IMR-90 (cell line): ENCODE measurements around the gene NYAP1.

Experiments
- BHLHE40 ChIP-seq: fragments of 150-350 bp; IDR thresholded peaks from 2 replicates; pipeline ENCODE4 v1.6.1; 2016; ENCODE audit warnings: mild to moderate bottlenecking, low read depth, low read length
- CEBPB ChIP-seq: IDR thresholded peaks from 2 replicates; pipeline ENCODE4 v1.6.1; 2012; ENCODE audit warnings: low read depth, low read length, improper control_type of control experiment
- CTCF ChIP-seq: conservative IDR thresholded peaks from 2 replicates; pipeline ENCODE4 v1.5.1; 2012; ENCODE audit warnings: mild to moderate bottlenecking, low read depth, low read length, improper control_type of control experiment
- ELK1 ChIP-seq: fragments of 150-350 bp; IDR thresholded peaks from 2 replicates; pipeline ENCODE4 v1.6.1; 2016; ENCODE audit warnings: low read depth, mild to moderate bottlenecking, low read length, moderate library complexity, borderline replicate concordance
- FOS ChIP-seq: fragments of 150-350 bp; IDR thresholded peaks from 2 replicates; pipeline ENCODE4 v1.6.1; 2016; ENCODE audit warnings: low read depth, low read length
- MAFK ChIP-seq: IDR thresholded peaks from 2 replicates; pipeline ENCODE4 v1.6.1; 2012; ENCODE audit warnings: low read depth, low read length, improper control_type of control experiment
- MAZ ChIP-seq: IDR thresholded peaks from 2 replicates; pipeline ENCODE4 v1.6.1; 2012; ENCODE audit warnings: low read depth, mild to moderate bottlenecking, low read length, improper control_type of control experiment, moderate library complexity, borderline replicate concordance
- MXI1 ChIP-seq: IDR thresholded peaks from 2 replicates; pipeline ENCODE4 v1.6.1; 2012; ENCODE audit warnings: low read depth, mild to moderate bottlenecking, low read length, moderate library complexity, borderline replicate concordance
- NFE2L2 ChIP-seq: fragments of 150-350 bp; IDR thresholded peaks from 2 replicates; pipeline ENCODE4 v1.6.1; 2016; ENCODE audit warnings: low read depth, mild to moderate bottlenecking, low read length
- POLR2A ChIP-seq: IDR thresholded peaks from 2 replicates; pipeline ENCODE4 v1.6.1; 2012; ENCODE audit warnings: mild to moderate bottlenecking, low read depth, low read length
- RAD21 ChIP-seq: IDR thresholded peaks from 2 replicates; pipeline ENCODE4 v1.6.1; 2012; ENCODE audit warnings: low read length, improper control_type of control experiment
- SMC3 ChIP-seq: fragments of 150-350 bp; IDR thresholded peaks from 2 replicates; pipeline ENCODE4 v1.6.1; 2016; ENCODE audit warnings: low read depth, mild to moderate bottlenecking, antibody characterized with exemption, low read length, moderate library complexity
- USF2 ChIP-seq: fragments of 150-350 bp; IDR thresholded peaks from 2 replicates; pipeline ENCODE4 v1.6.1; 2017; ENCODE audit warnings: mild to moderate bottlenecking, antibody characterized with exemption, low read length, low read depth

GRCh38 chr7:100465299-100465698, 18.4 kb upstream of the NYAP1 start:
- TF ChIP-seq MAZ (no peak), CTCF (no peak), POLR2A (no peak), MXI1 (no peak), USF2 (no peak), CEBPB (no peak), MAFK (no peak), BHLHE40 (no peak), SMC3 (no peak), ELK1 (no peak), FOS (no peak), NFE2L2 (no peak), RAD21 (no peak)
